Large intestine (tissue), 3 donors: ENCODE results near the gene EDA. TPM values are rescaled to one million over a fixed set of nuclear protein-coding genes. Genes with fewer than 3 reads are reported as not detected.

Source experiments
- DNase-seq, 2 donors: peaks; one replicate each; pipeline versions ENCODE4 v3.0.0 to v3.0.0-alpha.2; 2013
- H3K27ac ChIP-seq: one replicate; pipeline ENCODE4 v1.5.1; 2013; ENCODE audit warnings: low read length
- H3K27me3 ChIP-seq: 2 replicates; pipeline ENCODE4 v1.6.1; 2013; ENCODE audit warnings: low read length; ENCODE audit not compliant: control insufficient read depth, insufficient read depth
- H3K36me3 ChIP-seq: 2 replicates; pipeline ENCODE4 v1.6.1; 2013; ENCODE audit warnings: low read length; ENCODE audit not compliant: control insufficient read depth, insufficient read depth
- H3K4me1 ChIP-seq: one replicate; pipeline ENCODE4 v1.6.1; 2013; ENCODE audit warnings: low read length; ENCODE audit not compliant: control insufficient read depth, insufficient read depth
- H3K4me3 ChIP-seq: one replicate; pipeline ENCODE4 v1.5.1; 2013; ENCODE audit warnings: low read length
- H3K9me3 ChIP-seq: one replicate; pipeline ENCODE4 v1.6.1; 2013; ENCODE audit warnings: mild to moderate bottlenecking, low read depth, low read length, moderate library complexity; ENCODE audit not compliant: control insufficient read depth
- WGBS: methylation state at CpG from one replicate; pipeline ENCODE4 v1.1.5; 2013; ENCODE audit warnings: low lambda C conversion rate; ENCODE audit not compliant: insufficient coverage; 5-methylcytosine and 5-hydroxymethylcytosine counted together
- polyA plus RNA-seq: library from polyadenylated mRNA; unstranded; fragments of 120-200 nt; gene quantifications from one replicate; pipeline ENCODE4 v1.2.1, GENCODE V29; 2013

EDA gene
- polyA plus RNA-seq, 1 donor = 25.1 TPM

- Histone ChIP-seq H3K9me3 (no peaks in the 10 kb centered on the region), H3K4me3 (no peak overlapping the region), H3K27ac (no peak overlapping the region), H3K4me1 (no peaks in the 10 kb centered on the region), H3K36me3 (no peaks in the 10 kb centered on the region), H3K27me3 (no peaks in the 10 kb centered on the region)
- DNase-seq = no peak
Observed at GRCh38 chrX:69914781-69915180, 298.9 kb downstream of the EDA start.

- no peaks in the 10 kb centered on the region for H3K4me1 ChIP-seq
- no peaks in the 10 kb centered on the region for H3K27me3 ChIP-seq
- no peak for DNase-seq
- no peak overlapping the region for H3K4me3 ChIP-seq
- no peaks in the 10 kb centered on the region for H3K36me3 ChIP-seq
- H3K9me3 ChIP-seq = no peaks in the 10 kb centered on the region
- H3K27ac ChIP-seq = no peak overlapping the region
Observed at GRCh38 chrX:69919749-69920148, 303.8 kb downstream of the EDA start.

GRCh38 chrX:69932323-69932722 lies 316.4 kb downstream of the EDA start:
- WGBS = 100% methylated on average over 1 of the region's 3 CpGs

GRCh38 chrX:69948276-69948797 lies 332.4 kb downstream of the EDA start:
- H3K36me3 ChIP-seq = no peaks in the 10 kb centered on the region
- no peak for DNase-seq
- no peaks in the 10 kb centered on the region for H3K9me3 ChIP-seq
- H3K27me3 ChIP-seq = no peaks in the 10 kb centered on the region
- no CpG with 5 or more reads among the region's 2 CpGs for WGBS
- no peak overlapping the region for H3K4me3 ChIP-seq
- no peak overlapping the region for H3K27ac ChIP-seq
- H3K4me1 ChIP-seq = no peaks in the 10 kb centered on the region

More at GRCh38 chrX:69932323-69932722, 316.4 kb downstream of the EDA start:
- no peaks in the 10 kb centered on the region for H3K36me3 ChIP-seq
- no peak overlapping the region for H3K4me3 ChIP-seq
- DNase-seq = no peak
- H3K4me1 ChIP-seq = no peaks in the 10 kb centered on the region
- no peak overlapping the region for H3K27ac ChIP-seq
- no peaks in the 10 kb centered on the region for H3K27me3 ChIP-seq
- H3K9me3 ChIP-seq = no peaks in the 10 kb centered on the region

GRCh38 chrX:69951753-69952152 lies 335.8 kb downstream of the EDA start:
- H3K27me3 ChIP-seq = no peaks in the 10 kb centered on the region
- no CpG with 5 or more reads among the region's 1 CpG for WGBS
- no peak for DNase-seq
- no peaks in the 10 kb centered on the region for H3K36me3 ChIP-seq
- H3K4me3 ChIP-seq = no peak overlapping the region
- H3K9me3 ChIP-seq = no peaks in the 10 kb centered on the region
- no peaks in the 10 kb centered on the region for H3K4me1 ChIP-seq
- no peak overlapping the region for H3K27ac ChIP-seq

- no peak overlapping the region for H3K27ac ChIP-seq
- H3K27me3 ChIP-seq = no peaks in the 10 kb centered on the region
- H3K4me1 ChIP-seq = no peaks in the 10 kb centered on the region
- H3K4me3 ChIP-seq = no peak overlapping the region
- H3K36me3 ChIP-seq = peaks cover 2% of the 10 kb centered on the region
- no peak for DNase-seq
- no peaks in the 10 kb centered on the region for H3K9me3 ChIP-seq
Observed at GRCh38 chrX:69959712-69960111, 343.8 kb downstream of the EDA start.

GRCh38 chrX:69961365-69962072 lies 345.6 kb downstream of the EDA start:
- WGBS = 80% methylated on average over 2 of the region's 4 CpGs
- H3K27me3 ChIP-seq = no peaks in the 10 kb centered on the region

GRCh38 chrX:69968950-69969349 lies 353.0 kb downstream of the EDA start:
- Histone ChIP-seq H3K4me3 (no peak overlapping the region), H3K9me3 (no peaks in the 10 kb centered on the region), H3K27ac (no peak overlapping the region), H3K27me3 (no peaks in the 10 kb centered on the region), H3K4me1 (no peaks in the 10 kb centered on the region), H3K36me3 (no peaks in the 10 kb centered on the region)
- WGBS = 80% methylated on average over 1 of the region's 4 CpGs
- DNase-seq = peak; percentile 6 to 50

More at GRCh38 chrX:69961365-69962072, 345.6 kb downstream of the EDA start:
- Histone ChIP-seq H3K27ac (no peak overlapping the region), H3K9me3 (no peaks in the 10 kb centered on the region), H3K4me1 (no peaks in the 10 kb centered on the region), H3K36me3 (peaks cover 2% of the 10 kb centered on the region), H3K4me3 (no peak overlapping the region)
- DNase-seq = no peak

GRCh38 chrX:69969460-69969859 lies 353.5 kb downstream of the EDA start:
- no peak for DNase-seq
- Histone ChIP-seq H3K27me3 (no peaks in the 10 kb centered on the region), H3K9me3 (no peaks in the 10 kb centered on the region), H3K4me3 (no peak overlapping the region), H3K36me3 (no peaks in the 10 kb centered on the region), H3K4me1 (no peaks in the 10 kb centered on the region), H3K27ac (no peak overlapping the region)
- no CpG with 5 or more reads among the region's 1 CpG for WGBS

- WGBS = no CpG with 5 or more reads among the region's 2 CpGs
- no peak overlapping the region for H3K4me3 ChIP-seq
- H3K27me3 ChIP-seq = no peaks in the 10 kb centered on the region
- H3K36me3 ChIP-seq = no peaks in the 10 kb centered on the region
- H3K4me1 ChIP-seq = no peaks in the 10 kb centered on the region
- H3K27ac ChIP-seq = no peak overlapping the region
- no peaks in the 10 kb centered on the region for H3K9me3 ChIP-seq
- no peak for DNase-seq
Observed at GRCh38 chrX:69987691-69988090, 371.8 kb downstream of the EDA start.

GRCh38 chrX:69988955-69989394 lies 373.1 kb downstream of the EDA start:
- no peaks in the 10 kb centered on the region for H3K9me3 ChIP-seq
- H3K4me1 ChIP-seq = no peaks in the 10 kb centered on the region
- H3K4me3 ChIP-seq = no peak overlapping the region
- DNase-seq = no peak
- no CpG with 5 or more reads among the region's 3 CpGs for WGBS
- no peaks in the 10 kb centered on the region for H3K36me3 ChIP-seq
- no peaks in the 10 kb centered on the region for H3K27me3 ChIP-seq
- no peak overlapping the region for H3K27ac ChIP-seq
